ENCODE results near the gene INHA. TPM values are rescaled to one million over a fixed set of nuclear protein-coding genes. Genes with fewer than 3 reads are reported as not detected.

Gene INHA
- polyA plus RNA-seq, 1 experiment = 0.12 TPM

GRCh38 chr2:219597552-219598307, 25.6 kb downstream of the INHA start, which contains the start of gene STK11IP:
STK11IP (plus strand) TSS chr2:219597857; CDS start chr2:219598120, 263 bp downstream.
- Histone ChIP-seq H3K4me3 (ENCODE audit: low read depth, low read length) (peak within 1 kb of the TSS; percentile 94), H3K27ac (ENCODE audit: low read depth, low read length) (peak within 1 kb of the TSS; percentile 93), H3K9me3 (ENCODE audit: control insufficient read depth, insufficient read depth, low read length) (no peaks in the 10 kb centered on the region; the same call in 1 of the 2 replicates), H3K27me3 (ENCODE audit: control insufficient read depth, insufficient read depth, low read length) (peaks cover 3% of the 10 kb centered on the region)
- ChIA-PET CTCF (interaction anchor here (0.7 to 6.8 kb wide), 4 partner anchors 24 to 59 kb away, joined by 3 to 38 read pairs (median 6); no protein-coding TSS in a partner anchor), POLR2A (interaction anchor here (0.6 to 2.9 kb wide), 7 partner anchors 24 to 949 kb away, joined by 3 to 18 read pairs (median 7); partner anchors contain the start of genes CHPF, OBSL1 and TMEM198)
- peak; percentile 90 for DNase-seq (ENCODE audit: low read depth, low spot score)
- TF ChIP-seq CTCF (IDR thresholded peaks at IDR 0.05; ENCODE audit: low read depth, low read length) = no peak

DNA sequence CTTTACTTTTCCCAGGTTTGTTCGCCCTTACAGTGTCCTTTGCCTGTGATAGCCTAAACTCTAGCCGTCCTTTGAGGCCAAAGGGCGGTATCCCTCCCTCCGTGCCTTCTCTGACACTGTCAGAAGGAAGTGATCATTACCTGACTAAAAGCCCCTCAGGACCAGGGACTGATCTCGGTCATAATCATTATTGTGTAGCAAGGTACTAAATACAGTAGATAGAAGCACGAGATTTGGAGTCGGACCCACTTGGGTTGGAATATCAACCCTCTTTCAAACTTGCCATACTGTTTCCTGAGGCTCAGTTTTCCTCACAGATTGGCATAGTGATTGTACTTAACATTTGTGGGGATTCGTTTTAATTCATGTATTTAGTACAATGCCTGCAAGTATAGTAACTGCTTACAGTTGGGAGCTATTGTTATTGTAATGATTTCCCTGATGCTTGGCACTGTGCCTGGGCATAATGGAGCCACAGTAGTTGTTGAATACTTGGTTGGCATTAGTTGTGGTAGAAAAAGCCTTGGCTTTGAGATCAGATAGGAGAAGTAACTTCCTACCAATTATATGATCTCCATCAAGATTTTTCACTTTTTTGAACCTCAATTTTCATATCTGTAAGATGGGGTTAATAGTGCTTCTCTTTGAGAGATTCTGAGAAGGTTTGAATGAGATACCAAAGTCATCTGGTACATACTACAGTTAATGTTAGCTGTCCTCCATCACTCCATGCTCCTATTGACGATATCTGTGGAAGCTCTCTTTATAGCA, 26.4 kb downstream of the INHA start:
- H3K9me3 ChIP-seq (ENCODE audit: control insufficient read depth, insufficient read depth, low read length) = no peaks in the 10 kb centered on the region; the same call in 1 of the 2 replicates

GRCh38 chr2:219603771-219604170, 31.7 kb downstream of the INHA start:
- H3K4me3 ChIP-seq (ENCODE audit: low read depth, low read length) = no peak overlapping the region
- TF ChIP-seq CTCF (IDR thresholded peaks at IDR 0.05; ENCODE audit: low read depth, low read length) = no peak
- no peaks in the 10 kb centered on the region for H3K27me3 ChIP-seq (ENCODE audit: control insufficient read depth, insufficient read depth, low read length)
- ChIA-PET POLR2A (no interaction called here), CTCF (interaction anchor here (1.4 kb wide), 1 partner anchor 86 kb away, joined by 3 read pairs; no protein-coding TSS in a partner anchor)
- H3K27ac ChIP-seq (ENCODE audit: low read depth, low read length) = no peak overlapping the region
- DNase-seq (ENCODE audit: low read depth, low spot score) = no peak
- H3K9me3 ChIP-seq (ENCODE audit: control insufficient read depth, insufficient read depth, low read length) = no peaks in the 10 kb centered on the region

More for the DNA sequence above, 26.4 kb downstream of the INHA start:
- TF ChIP-seq CTCF (IDR thresholded peaks at IDR 0.05; ENCODE audit: low read depth, low read length) = no peak
- peaks cover under 1% of the 10 kb centered on the region for H3K27me3 ChIP-seq (ENCODE audit: control insufficient read depth, insufficient read depth, low read length)
- no peak overlapping the region for H3K27ac ChIP-seq (ENCODE audit: low read depth, low read length)
- DNase-seq (ENCODE audit: low read depth, low spot score) = no peak
- CTCF ChIA-PET = interaction anchor here (0.7 to 6.8 kb wide), 3 partner anchors 38 to 69 kb away, joined by 3 to 38 read pairs (median 3); no protein-coding TSS in a partner anchor
- POLR2A ChIA-PET = interaction anchor here (0.6 to 2.9 kb wide), 7 partner anchors 24 to 950 kb away, joined by 3 to 18 read pairs (median 7); partner anchors contain the start of genes CHPF, OBSL1 and TMEM198
- peak overlapping the region; percentile 94 for H3K4me3 ChIP-seq (ENCODE audit: low read depth, low read length)

GRCh38 chr2:219605607-219605954, 33.5 kb downstream of the INHA start:
- no peak for TF ChIP-seq CTCF (IDR thresholded peaks at IDR 0.05; ENCODE audit: low read depth, low read length)

More at GRCh38 chr2:219605607-219605954, 33.5 kb downstream of the INHA start:
- DNase-seq (ENCODE audit: low read depth, low spot score) = no peak
- ChIA-PET POLR2A (no interaction called here), CTCF (interaction anchor here (1.0 to 2.5 kb wide), 2 partner anchors 14 to 45 kb away, joined by 3 to 6 read pairs; no protein-coding TSS in a partner anchor)
- Histone ChIP-seq H3K27me3 (ENCODE audit: control insufficient read depth, insufficient read depth, low read length) (no peaks in the 10 kb centered on the region), H3K4me3 (ENCODE audit: low read depth, low read length) (no peak overlapping the region), H3K27ac (ENCODE audit: low read depth, low read length) (no peak overlapping the region), H3K9me3 (ENCODE audit: control insufficient read depth, insufficient read depth, low read length) (no peaks in the 10 kb centered on the region)
